ENCODE results near the gene SMPD3.

- TF ChIP-seq CTCF (IDR thresholded peaks at IDR 0.05) (no peak), EP300 (IDR thresholded peaks at IDR 0.05; ENCODE audit: low read depth) (no peak)
Measured at GRCh38 chr16:68324780-68325357, 123.4 kb downstream of the SMPD3 start.
